Astrocyte (in vitro differentiated cells and primary cell): ENCODE data around the gene CPE. TPM values are rescaled to one million over a fixed set of nuclear protein-coding genes. Genes with fewer than 3 reads are reported as not detected.
A peak's percentile ranks its signal among the peaks of the same experiment; 100 is the strongest.

Source experiments
- DNase-seq: peaks from one replicate; pipeline ENCODE4 v3.0.0-alpha.2; 2010; ENCODE audit warnings: low read depth
- FAIRE-seq: peaks from 2 replicates; lab custom pipeline; 2011; peaks lifted over from hg19 to GRCh38; lab: Jason Lieb, UNC
- H2AFZ ChIP-seq: 2 replicates; pipeline ENCODE4 v1.6.0; 2012; ENCODE audit warnings: low read depth, low read length, inconsistent platforms
- H3K27ac ChIP-seq: 2 replicates; pipeline ENCODE4 v1.5.1; 2011; ENCODE audit warnings: low read depth, low read length, inconsistent platforms
- H3K27me3 ChIP-seq: 2 replicates; pipeline ENCODE4 v1.6.0; 2011; ENCODE audit warnings: low read length, inconsistent platforms; ENCODE audit not compliant: insufficient read depth
- H3K36me3 ChIP-seq: 2 replicates; pipeline ENCODE4 v1.5.1; 2011; ENCODE audit warnings: low read length, inconsistent platforms; ENCODE audit not compliant: insufficient read depth
- H3K4me1 ChIP-seq: 2 replicates; pipeline ENCODE4 v1.5.1; 2011; ENCODE audit warnings: low read length, inconsistent platforms; ENCODE audit not compliant: insufficient read depth
- H3K4me2 ChIP-seq: 2 replicates; pipeline ENCODE4 v1.6.0; 2012; ENCODE audit warnings: low read length, inconsistent platforms
- H3K4me3 ChIP-seq: 2 replicates; pipeline ENCODE4 v1.5.1; 2011; ENCODE audit warnings: low read depth, mild to moderate bottlenecking, low read length, inconsistent platforms; ENCODE audit not compliant: insufficient read depth
- H3K79me2 ChIP-seq: 2 replicates; pipeline ENCODE4 v1.6.0; 2012; ENCODE audit warnings: mild to moderate bottlenecking, low read length, inconsistent platforms; ENCODE audit not compliant: insufficient read depth
- H3K9ac ChIP-seq: 2 replicates; pipeline ENCODE4 v1.6.0; 2012; ENCODE audit warnings: mild to moderate bottlenecking, low read length, inconsistent platforms
- H3K9me3 ChIP-seq: 2 replicates; pipeline ENCODE4 v1.5.1; 2012; ENCODE audit warnings: low read depth, mild to moderate bottlenecking, low read length, inconsistent platforms; ENCODE audit not compliant: insufficient read depth
- H4K20me1 ChIP-seq: 2 replicates; pipeline ENCODE4 v1.6.0; 2012; ENCODE audit warnings: low read length, inconsistent platforms; ENCODE audit not compliant: insufficient read depth
- H3K27ac Mint-ChIP-seq: one replicate; pipeline ENCODE4 v1.8.0; 2021; ENCODE audit warnings: mild to moderate bottlenecking, mixed read lengths; ENCODE audit not compliant: unreplicated experiment
- H3K27me3 Mint-ChIP-seq: one replicate; pipeline ENCODE4 v1.8.0; 2021; ENCODE audit warnings: low read depth, mixed read lengths; ENCODE audit not compliant: unreplicated experiment
- H3K36me3 Mint-ChIP-seq: one replicate; pipeline ENCODE4 v1.8.0; 2021; ENCODE audit warnings: low read depth, mixed read lengths; ENCODE audit not compliant: unreplicated experiment
- H3K4me1 Mint-ChIP-seq: one replicate; pipeline ENCODE4 v1.8.0; 2021; ENCODE audit warnings: low read depth, mixed read lengths; ENCODE audit not compliant: unreplicated experiment
- H3K4me3 Mint-ChIP-seq: one replicate; pipeline ENCODE4 v1.8.0; 2021; ENCODE audit warnings: mild to moderate bottlenecking, moderate library complexity, mixed read lengths; ENCODE audit not compliant: unreplicated experiment
- H3K9me3 Mint-ChIP-seq: one replicate; pipeline ENCODE4 v1.8.0; 2021; ENCODE audit warnings: mild to moderate bottlenecking, mixed read lengths; ENCODE audit not compliant: unreplicated experiment
- EZH2 ChIP-seq: IDR thresholded peaks from 2 replicates; pipeline ENCODE4 v1.6.1; 2012; ENCODE audit warnings: mild to moderate bottlenecking, low read length, inconsistent platforms; ENCODE audit not compliant: insufficient read depth
- total RNA-seq: library from RNA; stranded (reverse); gene quantifications from 2 replicates; pipeline ENCODE4 v1.2.1, GENCODE V29; 2021
- TF ChIP-seq, protein P1 (sequence below): IDR thresholded peaks from 2 replicates; pipeline ENCODE4 v1.5.1; 2011; ENCODE audit warnings: low read depth, mild to moderate bottlenecking, inconsistent platforms, low read length, moderate library complexity; ENCODE audit not compliant: insufficient read depth

CPE gene
- total RNA-seq, 1 donor from 2014 or later, result 380 TPM

DNA sequence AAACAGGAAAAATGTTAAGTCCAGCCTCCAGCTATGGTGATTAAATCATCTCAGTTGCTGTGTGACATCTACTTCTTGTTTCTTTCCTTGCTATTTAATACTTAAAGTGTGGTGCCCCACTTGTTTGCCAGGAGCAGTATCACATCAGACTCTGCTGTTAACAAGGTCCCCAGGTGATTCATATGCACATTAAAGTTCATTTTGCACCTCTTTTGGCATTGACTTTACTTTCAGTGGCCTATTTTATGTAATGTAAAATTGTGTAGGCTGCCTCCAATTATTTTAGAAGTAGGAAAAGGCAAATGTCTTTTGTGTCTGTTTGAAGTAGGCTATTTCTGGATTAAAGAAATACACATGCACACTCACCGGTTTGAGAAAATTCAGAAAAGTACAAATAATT is 47.5 kb downstream of the CPE start:
- no peaks in the 10 kb centered on the region for H3K27me3 ChIP-seq
- H3K9me3 Mint-ChIP-seq, result no peaks in the 10 kb centered on the region
- no peaks in the 10 kb centered on the region for H3K9me3 ChIP-seq
- H3K79me2 ChIP-seq, result no peaks in the 10 kb centered on the region
- no peak overlapping the region for H3K9ac ChIP-seq
- no peak overlapping the region for H2AFZ ChIP-seq
- no peaks in the 10 kb centered on the region for H3K36me3 ChIP-seq
- H3K36me3 Mint-ChIP-seq, result peaks cover 8% of the 10 kb centered on the region
- peaks cover 5% of the 10 kb centered on the region for H3K4me1 Mint-ChIP-seq
- DNase-seq (no peak), FAIRE-seq (no peak)
- no peaks in the 10 kb centered on the region for H3K27me3 Mint-ChIP-seq
- no peak overlapping the region for H3K4me3 ChIP-seq
- no peak for TF ChIP-seq EZH2
- TF ChIP-seq, protein P1, sequence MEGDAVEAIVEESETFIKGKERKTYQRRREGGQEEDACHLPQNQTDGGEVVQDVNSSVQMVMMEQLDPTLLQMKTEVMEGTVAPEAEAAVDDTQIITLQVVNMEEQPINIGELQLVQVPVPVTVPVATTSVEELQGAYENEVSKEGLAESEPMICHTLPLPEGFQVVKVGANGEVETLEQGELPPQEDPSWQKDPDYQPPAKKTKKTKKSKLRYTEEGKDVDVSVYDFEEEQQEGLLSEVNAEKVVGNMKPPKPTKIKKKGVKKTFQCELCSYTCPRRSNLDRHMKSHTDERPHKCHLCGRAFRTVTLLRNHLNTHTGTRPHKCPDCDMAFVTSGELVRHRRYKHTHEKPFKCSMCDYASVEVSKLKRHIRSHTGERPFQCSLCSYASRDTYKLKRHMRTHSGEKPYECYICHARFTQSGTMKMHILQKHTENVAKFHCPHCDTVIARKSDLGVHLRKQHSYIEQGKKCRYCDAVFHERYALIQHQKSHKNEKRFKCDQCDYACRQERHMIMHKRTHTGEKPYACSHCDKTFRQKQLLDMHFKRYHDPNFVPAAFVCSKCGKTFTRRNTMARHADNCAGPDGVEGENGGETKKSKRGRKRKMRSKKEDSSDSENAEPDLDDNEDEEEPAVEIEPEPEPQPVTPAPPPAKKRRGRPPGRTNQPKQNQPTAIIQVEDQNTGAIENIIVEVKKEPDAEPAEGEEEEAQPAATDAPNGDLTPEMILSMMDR, result no peak
- no peaks in the 10 kb centered on the region for H3K4me1 ChIP-seq
- H3K4me2 ChIP-seq, result no peak overlapping the region
- no peak overlapping the region for H3K4me3 Mint-ChIP-seq
- H3K27ac ChIP-seq, result no peak overlapping the region
- peak overlapping the region; percentile 18 for H3K27ac Mint-ChIP-seq
- no peaks in the 10 kb centered on the region for H4K20me1 ChIP-seq

DNA sequence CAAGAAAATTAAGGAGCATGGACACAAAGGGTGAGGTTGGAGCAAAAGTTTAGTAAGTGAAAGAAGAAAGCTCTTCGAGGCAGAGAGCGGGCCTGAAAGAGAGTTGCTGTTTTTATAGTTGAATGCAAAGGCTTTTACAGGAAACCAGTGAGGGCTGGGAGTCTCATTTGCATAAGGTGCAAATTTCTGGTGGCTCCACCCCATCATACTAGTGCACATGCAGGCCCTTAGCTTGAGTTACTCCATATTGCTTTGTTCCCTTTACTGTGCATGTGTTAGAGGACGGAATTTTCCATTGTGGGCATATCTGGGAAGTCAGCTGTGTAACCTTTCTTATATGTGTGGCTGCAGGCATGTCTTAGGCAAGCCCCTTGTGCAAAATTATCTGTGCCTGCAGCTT is 48.0 kb downstream of the CPE start:
- Histone ChIP-seq H4K20me1 (no peaks in the 10 kb centered on the region), H3K27me3 (no peaks in the 10 kb centered on the region), H3K27ac (no peak overlapping the region), H3K4me3 (no peak overlapping the region), H3K9me3 (no peaks in the 10 kb centered on the region), H3K9ac (no peak overlapping the region), H3K79me2 (no peaks in the 10 kb centered on the region), H3K36me3 (no peaks in the 10 kb centered on the region), H3K4me1 (no peaks in the 10 kb centered on the region), H2AFZ (no peak overlapping the region), H3K4me2 (no peak overlapping the region)
- H3K27ac Mint-ChIP-seq, result no peak overlapping the region
- H3K9me3 Mint-ChIP-seq, result no peaks in the 10 kb centered on the region
- H3K27me3 Mint-ChIP-seq, result no peaks in the 10 kb centered on the region
- peaks cover 5% of the 10 kb centered on the region for H3K4me1 Mint-ChIP-seq
- peaks cover 8% of the 10 kb centered on the region for H3K36me3 Mint-ChIP-seq
- no peak for TF ChIP-seq EZH2
- TF ChIP-seq, protein P1, result no peak
- FAIRE-seq, result no peak
- no peak for DNase-seq
- H3K4me3 Mint-ChIP-seq, result no peak overlapping the region

DNA sequence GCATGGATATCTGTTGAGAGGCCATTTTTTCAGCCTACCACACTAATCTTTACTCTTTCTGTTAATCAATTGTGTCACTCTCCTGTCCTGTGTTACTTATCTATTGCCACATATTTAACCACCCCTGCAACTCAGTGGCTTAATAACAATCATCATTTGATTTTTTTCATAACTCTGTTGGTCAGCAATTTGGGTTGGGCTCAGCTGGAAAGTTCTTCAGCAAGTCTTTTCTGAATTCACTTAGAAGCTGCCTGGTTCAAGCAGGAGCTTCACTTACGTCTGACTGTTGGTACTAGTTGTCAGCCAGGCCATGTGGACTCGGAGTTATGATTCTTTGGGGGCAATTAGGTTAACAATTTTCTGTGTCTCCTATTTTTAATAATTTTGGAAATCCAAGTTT is 50.1 kb downstream of the CPE start:
- Mint-ChIP-seq H3K9me3 (no peaks in the 10 kb centered on the region), H3K4me3 (no peak overlapping the region), H3K27ac (no peak overlapping the region), H3K36me3 (peaks cover 11% of the 10 kb centered on the region), H3K4me1 (peaks cover 5% of the 10 kb centered on the region), H3K27me3 (no peaks in the 10 kb centered on the region)
- H4K20me1 ChIP-seq, result no peaks in the 10 kb centered on the region
- TF ChIP-seq, protein P1, result no peak
- no peak for TF ChIP-seq EZH2
- H3K9ac ChIP-seq, result no peak overlapping the region
- H3K27ac ChIP-seq, result no peak overlapping the region
- FAIRE-seq (no peak), DNase-seq (no peak)
- no peaks in the 10 kb centered on the region for H3K79me2 ChIP-seq
- no peaks in the 10 kb centered on the region for H3K9me3 ChIP-seq
- H2AFZ ChIP-seq, result no peak overlapping the region
- H3K36me3 ChIP-seq, result no peaks in the 10 kb centered on the region
- H3K4me3 ChIP-seq, result no peak overlapping the region
- H3K4me1 ChIP-seq, result no peaks in the 10 kb centered on the region
- H3K4me2 ChIP-seq, result no peak overlapping the region
- H3K27me3 ChIP-seq, result no peaks in the 10 kb centered on the region
